HEK293T (cell line): ENCODE data around the gene MAST4.

Experiments used
- ARNT ChIP-seq: fragments of 450-650 bp; IDR thresholded peaks from 2 replicates; pipeline ENCODE4 v1.6.1; 2017; ENCODE audit warnings: mild to moderate bottlenecking
- BHLHE40 ChIP-seq: fragments of 450-650 bp; IDR thresholded peaks from 2 replicates; pipeline ENCODE4 v1.6.1; 2016; ENCODE audit warnings: mild to moderate bottlenecking, moderate library complexity, borderline replicate concordance
- CTBP1 ChIP-seq: fragments of 450-650 bp; IDR thresholded peaks from 2 replicates; pipeline ENCODE4 v1.6.1; 2016; ENCODE audit warnings: borderline replicate concordance
- FOXM1 ChIP-seq: fragments of 450-650 bp; IDR thresholded peaks from 2 replicates; pipeline ENCODE4 v1.6.1; 2017; ENCODE audit warnings: mild to moderate bottlenecking, borderline replicate concordance
- NFRKB ChIP-seq: fragments of 450-650 bp; IDR thresholded peaks from 2 replicates; pipeline ENCODE4 v1.6.1; 2016; ENCODE audit warnings: mild to moderate bottlenecking, moderate library complexity
- SP1 ChIP-seq: fragments of 450-650 bp; IDR thresholded peaks from 2 replicates; pipeline ENCODE4 v1.6.1; 2017
- SUZ12 ChIP-seq: fragments of 450-650 bp; IDR thresholded peaks from 2 replicates; pipeline ENCODE4 v1.6.1; 2016; ENCODE audit warnings: mild to moderate bottlenecking
- ZNF384 ChIP-seq: fragments of 450-650 bp; IDR thresholded peaks from 2 replicates; pipeline ENCODE4 v1.6.1; 2016

- TF ChIP-seq BHLHE40 (no peak), SUZ12 (no peak), ARNT (no peak), SP1 (no peak), FOXM1 (no peak), ZNF384 (no peak), CTBP1 (no peak), NFRKB (no peak)
Observed at GRCh38 chr5:67194166-67194565, 598.0 kb downstream of the MAST4 start.
